BLaER1 (cell line): Measurements from ENCODE around the gene ANKRD34C.

Source experiments
- H3K27ac ChIP-seq: shearing (Covaris generic); formaldehyde crosslinking; 2 replicates; pipeline ENCODE4 v1.8.1; 2022
- H3K27me3 ChIP-seq: shearing (Covaris generic); formaldehyde crosslinking; 2 replicates; pipeline ENCODE4 v1.8.1; 2022
- H3K36me3 ChIP-seq: shearing (Covaris generic); formaldehyde crosslinking; 2 replicates; pipeline ENCODE4 v1.8.1; 2022
- H3K4me1 ChIP-seq: shearing (Covaris generic); formaldehyde crosslinking; 2 replicates; pipeline ENCODE4 v1.8.1; 2022
- H3K4me2 ChIP-seq: shearing (Covaris generic); formaldehyde crosslinking; 2 replicates; pipeline ENCODE4 v1.8.1; 2022
- H3K4me3 ChIP-seq: shearing (Covaris generic); formaldehyde crosslinking; 2 replicates; pipeline ENCODE4 v1.8.1; 2022
- H3K9ac ChIP-seq: shearing (Covaris generic); formaldehyde crosslinking; 2 replicates; pipeline ENCODE4 v1.8.1; 2022
- H3K9me3 ChIP-seq: shearing (Covaris generic); formaldehyde crosslinking; 2 replicates; pipeline ENCODE4 v1.8.1; 2022
- H4K20me1 ChIP-seq: shearing (Covaris generic); formaldehyde crosslinking; 2 replicates; pipeline ENCODE4 v1.8.1; 2022
- Cebpa-rat ChIP-seq: shearing (Covaris generic); IDR thresholded peaks from 2 replicates; pipeline ENCODE4 v1.8.1; 2022

Gene ANKRD34C

DNA sequence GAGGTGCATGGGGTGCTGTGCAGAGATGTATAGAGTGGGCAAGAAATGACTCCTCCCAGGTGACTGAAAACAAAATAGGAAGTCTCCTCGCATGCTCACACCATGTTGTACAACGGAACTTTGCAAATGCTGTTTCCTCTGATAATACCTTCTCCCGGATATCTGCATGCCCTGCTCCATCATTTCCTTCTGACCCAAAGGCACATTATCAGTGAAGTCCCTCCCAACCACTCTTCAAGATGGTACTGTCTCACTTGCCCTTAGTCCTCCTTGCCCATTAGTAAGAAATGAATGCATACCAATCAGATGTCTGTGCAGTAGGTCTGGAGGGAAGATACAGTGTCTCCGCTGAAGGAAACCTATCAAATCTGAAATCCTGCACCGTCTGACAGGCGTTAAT lies 40.4 kb downstream of the ANKRD34C start:
- Histone ChIP-seq H3K9ac (no peak overlapping the region), H3K27ac (no peak overlapping the region), H3K4me3 (no peak overlapping the region), H3K4me2 (no peak overlapping the region), H3K36me3 (peaks cover 89% of the 10 kb centered on the region), H3K9me3 (peaks cover 4% of the 10 kb centered on the region; the same call in 1 of the 2 replicates), H4K20me1 (peaks cover 74% of the 10 kb centered on the region), H3K27me3 (no peaks in the 10 kb centered on the region), H3K4me1 (no peaks in the 10 kb centered on the region)
- TF ChIP-seq Cebpa-rat, result no peak

DNA sequence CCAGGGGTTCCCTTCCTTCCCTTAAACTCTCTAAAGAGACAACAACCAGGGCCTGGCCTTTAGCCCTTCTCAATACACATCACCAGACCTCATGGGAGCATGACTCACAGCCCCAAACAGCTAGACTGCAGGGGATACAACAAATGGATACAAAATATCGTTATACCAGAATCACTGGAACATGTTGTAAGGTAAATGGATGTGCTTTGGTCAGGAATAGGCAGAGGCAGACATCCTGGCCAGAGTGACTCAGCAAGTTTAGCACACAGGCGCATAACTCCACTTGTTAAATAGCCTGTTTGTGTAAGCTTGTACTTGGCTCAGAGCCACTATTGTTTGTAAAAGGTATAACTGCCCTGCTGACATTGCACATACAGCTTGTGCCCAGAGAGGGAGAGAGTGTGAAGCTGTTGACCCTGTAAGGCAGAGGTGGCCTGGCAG lies 46.7 kb downstream of the ANKRD34C start:
- peaks cover 45% of the 10 kb centered on the region for H3K36me3 ChIP-seq
- no peak overlapping the region for H3K9ac ChIP-seq
- H3K4me2 ChIP-seq, result no peak overlapping the region
- H3K4me1 ChIP-seq, result peaks cover 14% of the 10 kb centered on the region
- H3K9me3 ChIP-seq, result no peaks in the 10 kb centered on the region; the same call in 1 of the 2 replicates
- no peak for TF ChIP-seq Cebpa-rat
- peaks cover 21% of the 10 kb centered on the region; the same call in 1 of the 2 replicates for H4K20me1 ChIP-seq
- no peak overlapping the region for H3K4me3 ChIP-seq
- H3K27me3 ChIP-seq, result no peaks in the 10 kb centered on the region
- H3K27ac ChIP-seq, result no peak overlapping the region
